Fibroblast of villous mesenchyme (primary cell): Measurements from ENCODE around the gene PITPNM3. TPM values are rescaled to one million over a fixed set of nuclear protein-coding genes. Genes with fewer than 3 reads are reported as not detected.

Source experiments
- DNase-seq: peaks from one replicate; pipeline ENCODE4 v3.0.0-alpha.2; 2010; ENCODE audit warnings: low read depth
- H3K4me3 ChIP-seq: 2 replicates; pipeline ENCODE4 v1.5.1; 2011; ENCODE audit warnings: low read depth, mild to moderate bottlenecking, low read length
- CTCF ChIP-seq: IDR thresholded peaks from 2 replicates; pipeline ENCODE4 v1.5.1; 2012; ENCODE audit warnings: low read depth, mild to moderate bottlenecking, low read length; ENCODE audit not compliant: insufficient read depth
- total RNA-seq: library from RNA; depleted of rRNA; stranded (reverse); fragments of >200 nt; gene quantifications from 2 replicates; pipeline ENCODE4 v1.2.3, GENCODE V29; 2012

Gene PITPNM3
- total RNA-seq, 1 donor: under 0.01 TPM

- no peak overlapping the region for H3K4me3 ChIP-seq
- TF ChIP-seq CTCF: no peak
Observed at GRCh38 chr17:6539871-6540270, 16.5 kb downstream of the PITPNM3 start.

GRCh38 chr17:6536566-6537065, 19.7 kb downstream of the PITPNM3 start:
- no peak for TF ChIP-seq CTCF
- DNase-seq: no peak
- no peak overlapping the region for H3K4me3 ChIP-seq

More at GRCh38 chr17:6539871-6540270, 16.5 kb downstream of the PITPNM3 start:
- no peak for DNase-seq

- no peak for TF ChIP-seq CTCF
- no peak for DNase-seq
- H3K4me3 ChIP-seq: no peak overlapping the region
Observed at GRCh38 chr17:6536053-6536452, 20.3 kb downstream of the PITPNM3 start.

- no peak overlapping the region for H3K4me3 ChIP-seq
- TF ChIP-seq CTCF: no peak
- no peak for DNase-seq
Observed at GRCh38 chr17:6534846-6535514, 21.4 kb downstream of the PITPNM3 start.

GRCh38 chr17:6532441-6532885, 23.9 kb downstream of the PITPNM3 start:
- TF ChIP-seq CTCF: no peak
- no peak for DNase-seq
- no peak overlapping the region for H3K4me3 ChIP-seq

- DNase-seq: no peak
- no peak for TF ChIP-seq CTCF
- no peak overlapping the region for H3K4me3 ChIP-seq
Observed at GRCh38 chr17:6531575-6531974, 24.8 kb downstream of the PITPNM3 start.
